K562 (cell line): ENCODE data around the gene TOMM22. TPM values are rescaled to one million over a fixed set of nuclear protein-coding genes. Genes with fewer than 3 reads are reported as not detected.

Source experiments
- E2F1 ChIP-seq: sonication (generic); formaldehyde crosslinking; IDR thresholded peaks from 2 replicates; pipeline ENCODE4 v1.8.1; 2023; ENCODE audit warnings: mild to moderate bottlenecking, missing genetic modification reagents, moderate library complexity
- E4F1 ChIP-seq: fragments of 250-450 bp; sonication (Bioruptor Pico); IDR thresholded peaks from 2 replicates; pipeline ENCODE4 v1.5.0; 2021; ENCODE audit warnings: mild to moderate bottlenecking, borderline replicate concordance
- FOXP1 ChIP-seq: sonication (generic); formaldehyde crosslinking; IDR thresholded peaks from 2 replicates; pipeline ENCODE4 v1.8.0; 2022; ENCODE audit warnings: mild to moderate bottlenecking, missing genetic modification reagents
- FUS ChIP-seq: fragments of 200-400 bp; formaldehyde crosslinking; optimal IDR thresholded peaks from 2 replicates; pipeline ENCODE3; 2017; ENCODE audit warnings: low read depth, low read length
- MCM3 ChIP-seq: fragments of 450-650 bp; IDR thresholded peaks from 2 replicates; pipeline ENCODE4 v1.6.1; 2016
- MGA ChIP-seq: fragments of 450-650 bp; IDR thresholded peaks from 2 replicates; pipeline ENCODE4 v1.6.1; 2016; ENCODE audit warnings: mild to moderate bottlenecking, moderate library complexity
- NCOA6 ChIP-seq: fragments of 450-650 bp; IDR thresholded peaks from 2 replicates; pipeline ENCODE4 v1.6.1; 2017; ENCODE audit warnings: mild to moderate bottlenecking
- NONO ChIP-seq, 2 experiments: fragments of 200-400 bp in 1 of 2; fragments of 450-650 bp in 1 of 2; formaldehyde crosslinking in 1 of 2; IDR thresholded peaks; 2 replicates each; pipeline ENCODE4 v1.6.1; 2017; ENCODE audit warnings: low read depth in 2 of 2, mild to moderate bottlenecking in 2 of 2, moderate library complexity in 2 of 2, low read length in 1 of 2
- TAF15 ChIP-seq: fragments of 200-400 bp; formaldehyde crosslinking; IDR thresholded peaks from 2 replicates; pipeline ENCODE4 v1.6.1; 2017; ENCODE audit warnings: mild to moderate bottlenecking, low read depth, low read length, moderate library complexity
- VEZF1 ChIP-seq: fragments of 200-800 bp; sonication (Bioruptor generic); IDR thresholded peaks from 2 replicates; pipeline ENCODE4 v1.6.1; 2017; ENCODE audit warnings: missing genetic modification characterization, missing compliant biosample characterization
- polyA plus RNA-seq, 8 experiments: library from polyadenylated mRNA; depleted of rRNA in 4 of 8; stranded (reverse) in 5 of 8; unstranded in 3 of 8; fragments of >200 nt; fragmentation: Nextera tagmentation in 2 of 8; fragmentation: Illumina TruSeq in 1 of 8; extraction: Ambion mirVana in 2 of 8; extraction: Trizol in 1 of 8; gene quantifications; 2 replicates each; pipeline versions ENCODE4 v1.2.1 to v1.2.3, GENCODE V29; 2011 to 2014; ENCODE audit warnings: inconsistent platforms in 1 of 8, missing spikeins in 1 of 8
- total RNA-seq, 7 experiments: library from RNA; depleted of rRNA in 6 of 7; stranded (reverse); fragments of >200 nt in 6 of 7; fragmentation: Illumina TruSeq in 2 of 7; extraction: Trizol in 2 of 7; gene quantifications; 2 replicates each; pipeline versions ENCODE4 v1.2.1 to v1.2.3, GENCODE V29; 2011 to 2021; ENCODE audit warnings: low replicate concordance in 1 of 7

TOMM22 gene
- total and polyA plus RNA-seq, 9 of the 15 experiments (the other 6 are each of a cell fraction or from before 2014, with no cell fraction given), result 25.8 to 108 (median 73.8) TPM

GRCh38 chr22:38697425-38698089 lies 15.8 kb downstream of the TOMM22 start (continued):
- TF ChIP-seq NONO (IDR thresholded peaks at IDR 0.05; ENCODE audit: low read depth in 2 of 2, low read length in 1 of 2), result no peak
- TF ChIP-seq E2F1, result no peak
- TF ChIP-seq E4F1 (CRISPR knock-in tag), result no peak
- TF ChIP-seq VEZF1 (CRISPR knock-in tag), result no peak
- TF ChIP-seq TAF15, result no peak
- TF ChIP-seq FUS, result no peak
- TF ChIP-seq MGA, result no peak
- no peak for TF ChIP-seq NCOA6
- no peak for TF ChIP-seq FOXP1 (CRISPR knock-in tag)
- no peak for TF ChIP-seq MCM3
